SJSA1 (cell line): ENCODE results near the gene DOK3. TPM values are rescaled to one million over a fixed set of nuclear protein-coding genes. Genes with fewer than 3 reads are reported as not detected.
A peak's percentile ranks its signal among the peaks of the same experiment; 100 is the strongest.
"Not testable (repeated sequence)": the region's sequence is repeated elsewhere in the genome, so short reads cannot be mapped to it uniquely, and the experiment has no call there.

Source experiments
- DNase-seq, 2 experiments: peaks; one replicate each; pipeline ENCODE4 v3.0.0-alpha.2; 2015 to 2020; ENCODE audit warnings: low spot score in 2 of 2, low read depth in 1 of 2
- H3K27ac ChIP-seq: fragments of 250-450 bp; sonication (Bioruptor Pico); 2 replicates; pipeline ENCODE4 v1.5.1; 2020; ENCODE audit warnings: mild to moderate bottlenecking, moderate library complexity
- H3K27me3 ChIP-seq: fragments of 250-450 bp; sonication (Bioruptor Pico); replicated peaks from 2 replicates; pipeline ENCODE4 v1.5.1; 2020; ENCODE audit warnings: mild to moderate bottlenecking, moderate library complexity
- H3K36me3 ChIP-seq: fragments of 250-450 bp; sonication (Bioruptor Pico); 2 replicates; pipeline ENCODE4 v1.5.1; 2020; ENCODE audit warnings: mild to moderate bottlenecking
- H3K4me1 ChIP-seq: fragments of 250-450 bp; sonication (Bioruptor Pico); replicated peaks from 2 replicates; pipeline ENCODE4 v1.6.1; 2021; ENCODE audit warnings: mild to moderate bottlenecking
- H3K4me3 ChIP-seq: fragments of 250-450 bp; sonication (Bioruptor Pico); 2 replicates; pipeline ENCODE4 v1.5.1; 2020; ENCODE audit warnings: mild to moderate bottlenecking
- H3K9me3 ChIP-seq: fragments of 250-450 bp; sonication (Bioruptor Pico); replicated peaks from 2 replicates; pipeline ENCODE4 v1.5.1; 2020; ENCODE audit warnings: mild to moderate bottlenecking
- total RNA-seq: library from RNA; depleted of rRNA; stranded (reverse); fragments of >200 nt; shearing (Covaris generic); gene quantifications from 2 replicates; pipeline ENCODE4 v1.2.3, GENCODE V29; 2014

The DOK3 gene
- total RNA-seq, 1 experiment from 2014 or later: 1.8 TPM

GRCh38 chr5:177494346-177495195 is 15.1 kb downstream of the DOK3 start:
- H3K36me3 ChIP-seq: peaks cover 73% of the 10 kb centered on the region
- peaks cover 38% of the 10 kb centered on the region for H3K4me1 ChIP-seq
- peak; percentile 96 to 98 for DNase-seq
- no peaks in the 10 kb centered on the region for H3K9me3 ChIP-seq
- H3K4me3 ChIP-seq: 0 out of 2 replicates have a peak overlapping the region, but pooled peaks have one; percentile 68
- H3K27me3 ChIP-seq: no peaks in the 10 kb centered on the region
- H3K27ac ChIP-seq: peak overlapping the region; percentile 40

- DNase-seq: no peak
- Histone ChIP-seq H3K4me3 (no peak overlapping the region), H3K9me3 (no peaks in the 10 kb centered on the region), H3K27ac (peak overlapping the region; percentile 40), H3K36me3 (peaks cover 80% of the 10 kb centered on the region), H3K27me3 (no peaks in the 10 kb centered on the region), H3K4me1 (peaks cover 38% of the 10 kb centered on the region)
Observed at GRCh38 chr5:177493795-177494345, 15.8 kb downstream of the DOK3 start.

GRCh38 chr5:177492841-177493240 is 16.8 kb downstream of the DOK3 start:
- H3K27me3 ChIP-seq: no peaks in the 10 kb centered on the region
- H3K36me3 ChIP-seq: peaks cover 90% of the 10 kb centered on the region
- no peak overlapping the region for H3K27ac ChIP-seq
- no peaks in the 10 kb centered on the region for H3K9me3 ChIP-seq
- DNase-seq: no peak
- H3K4me1 ChIP-seq: peaks cover 34% of the 10 kb centered on the region
- H3K4me3 ChIP-seq: no peak overlapping the region

GRCh38 chr5:177491983-177492746 is 17.5 kb downstream of the DOK3 start:
- H3K36me3 ChIP-seq: peaks cover 94% of the 10 kb centered on the region

DNA sequence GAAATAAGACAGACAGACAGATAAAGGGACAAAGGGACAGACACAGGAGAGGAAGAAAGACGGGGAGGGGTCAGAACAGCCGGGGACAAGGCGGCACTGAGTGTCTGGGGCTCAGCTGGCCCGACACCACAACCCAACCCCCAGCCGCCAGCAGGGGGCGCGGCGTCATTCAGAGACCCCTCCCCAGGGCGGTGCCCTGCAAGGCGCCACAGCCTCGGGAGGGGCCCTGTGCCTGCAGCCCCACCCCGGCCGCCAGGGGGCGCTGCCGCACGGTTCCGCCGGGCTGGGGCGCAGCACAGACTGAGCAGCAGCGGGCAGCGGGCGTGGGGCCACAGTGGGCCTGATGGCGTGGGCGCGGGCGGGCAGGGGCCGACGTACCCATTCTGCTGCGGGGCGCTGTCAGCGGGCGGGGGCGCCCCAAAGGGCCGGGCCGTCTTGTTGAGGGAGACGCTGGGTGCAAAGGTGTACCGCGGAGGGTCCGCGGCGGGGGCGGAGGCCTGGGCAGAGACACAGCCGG is 18.1 kb downstream of the DOK3 start:
- Histone ChIP-seq H3K27me3 (no peaks in the 10 kb centered on the region), H3K4me1 (peaks cover 30% of the 10 kb centered on the region), H3K36me3 (peaks cover 97% of the 10 kb centered on the region), H3K9me3 (no peaks in the 10 kb centered on the region), H3K4me3 (no peak overlapping the region), H3K27ac (no peak overlapping the region)
- DNase-seq: no peak

More at GRCh38 chr5:177491983-177492746, 17.5 kb downstream of the DOK3 start:
- no peak overlapping the region for H3K27ac ChIP-seq
- H3K4me3 ChIP-seq: no peak overlapping the region
- H3K27me3 ChIP-seq: no peaks in the 10 kb centered on the region
- no peak for DNase-seq
- H3K4me1 ChIP-seq: peaks cover 32% of the 10 kb centered on the region
- H3K9me3 ChIP-seq: no peaks in the 10 kb centered on the region

- H3K27ac ChIP-seq: no peak overlapping the region
- no peaks in the 10 kb centered on the region for H3K27me3 ChIP-seq
- DNase-seq: no peak
- H3K9me3 ChIP-seq: no peaks in the 10 kb centered on the region
- peaks cover 97% of the 10 kb centered on the region for H3K36me3 ChIP-seq
- H3K4me1 ChIP-seq: peaks cover 25% of the 10 kb centered on the region
- H3K4me3 ChIP-seq: no peak overlapping the region
Observed at GRCh38 chr5:177490992-177491391, 18.6 kb downstream of the DOK3 start.

DNA sequence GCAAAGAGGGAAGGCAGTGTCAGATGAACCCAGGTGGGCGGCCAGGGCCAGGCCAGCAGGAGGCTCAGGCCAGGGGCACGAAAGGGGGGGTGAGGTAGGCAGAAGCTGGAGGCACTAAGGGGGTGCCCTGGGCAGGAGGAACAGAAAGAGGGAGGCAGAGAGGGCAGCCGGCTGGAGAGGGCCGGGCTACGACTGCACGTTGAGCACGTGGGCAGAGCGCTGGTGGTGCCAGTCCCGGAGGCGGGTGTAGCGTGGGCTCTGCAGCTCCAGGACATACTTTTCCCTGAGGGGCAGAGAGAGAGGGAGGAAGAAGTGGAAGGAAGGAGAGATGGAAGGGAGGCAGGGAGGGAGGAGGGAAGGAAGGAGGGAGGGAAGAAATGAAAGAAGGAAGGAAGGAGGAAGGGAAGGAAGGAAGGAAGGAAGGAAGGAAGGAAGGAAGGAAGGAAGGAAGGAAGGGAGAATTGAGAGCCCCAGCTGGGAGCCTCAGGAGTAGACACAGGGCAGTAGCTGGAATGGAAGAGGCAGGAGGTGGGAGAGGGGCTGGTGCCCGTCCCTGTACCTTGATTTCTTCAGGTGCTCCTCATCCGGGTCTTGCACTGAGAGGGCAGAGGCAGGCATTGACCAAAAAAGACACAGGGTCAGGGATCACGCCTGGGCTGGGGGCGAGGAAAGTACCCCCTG is 19.2 kb downstream of the DOK3 start:
- peaks cover 20% of the 10 kb centered on the region for H3K4me1 ChIP-seq
- no peaks in the 10 kb centered on the region for H3K27me3 ChIP-seq
- H3K27ac ChIP-seq: no peak overlapping the region
- H3K36me3 ChIP-seq: peaks cover 97% of the 10 kb centered on the region
- no peaks in the 10 kb centered on the region for H3K9me3 ChIP-seq
- DNase-seq: no peak
- H3K4me3 ChIP-seq: no peak overlapping the region

GRCh38 chr5:177489119-177489716 is 20.4 kb downstream of the DOK3 start:
- Histone ChIP-seq H3K27ac (no peak overlapping the region), H3K36me3 (peaks cover 99% of the 10 kb centered on the region), H3K4me3 (no peak overlapping the region), H3K9me3 (0 out of 2 replicates have a peak, but pooled peaks cover 2% of the 10 kb centered on the region), H3K4me1 (peaks cover 14% of the 10 kb centered on the region), H3K27me3 (no peaks in the 10 kb centered on the region)
- DNase-seq: no peak

- H3K36me3 ChIP-seq: peaks cover 99% of the 10 kb centered on the region
- H3K4me1 ChIP-seq: peaks cover 7% of the 10 kb centered on the region; the same call in 1 of the 2 replicates
Observed at GRCh38 chr5:177487975-177488374, 21.7 kb downstream of the DOK3 start.

DNA sequence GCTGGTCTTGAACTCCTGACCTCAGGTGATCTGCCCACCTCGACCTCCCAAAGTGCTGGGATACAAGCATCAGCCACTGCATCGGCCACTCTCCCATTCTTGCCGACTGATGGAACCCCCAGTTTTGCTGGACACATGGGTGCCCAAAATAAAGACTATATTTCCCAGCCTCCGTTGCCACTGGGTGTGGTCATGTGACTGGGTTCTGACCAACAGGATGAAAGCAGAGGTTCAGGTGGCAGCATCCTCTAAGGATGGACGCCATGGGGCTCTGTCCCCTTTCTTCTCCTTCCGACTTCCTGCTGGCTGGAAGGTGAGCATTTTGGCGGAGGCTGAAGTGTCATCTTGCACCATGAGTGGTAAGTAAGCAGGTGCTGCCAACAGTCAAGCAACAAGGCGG is 22.5 kb downstream of the DOK3 start:
- Histone ChIP-seq H3K27ac (no peak overlapping the region), H3K4me3 (no peak overlapping the region), H3K4me1 (peaks cover 7% of the 10 kb centered on the region; the same call in 1 of the 2 replicates), H3K9me3 (0 out of 2 replicates have a peak, but pooled peaks cover 3% of the 10 kb centered on the region), H3K36me3 (peaks cover 97% of the 10 kb centered on the region), H3K27me3 (no peaks in the 10 kb centered on the region)
- DNase-seq: no peak

More at GRCh38 chr5:177487975-177488374, 21.7 kb downstream of the DOK3 start:
- H3K4me3 ChIP-seq: no peak overlapping the region
- H3K27ac ChIP-seq: no peak overlapping the region
- no peak for DNase-seq
- no peaks in the 10 kb centered on the region for H3K27me3 ChIP-seq
- H3K9me3 ChIP-seq: 0 out of 2 replicates have a peak, but pooled peaks cover 3% of the 10 kb centered on the region

DNA sequence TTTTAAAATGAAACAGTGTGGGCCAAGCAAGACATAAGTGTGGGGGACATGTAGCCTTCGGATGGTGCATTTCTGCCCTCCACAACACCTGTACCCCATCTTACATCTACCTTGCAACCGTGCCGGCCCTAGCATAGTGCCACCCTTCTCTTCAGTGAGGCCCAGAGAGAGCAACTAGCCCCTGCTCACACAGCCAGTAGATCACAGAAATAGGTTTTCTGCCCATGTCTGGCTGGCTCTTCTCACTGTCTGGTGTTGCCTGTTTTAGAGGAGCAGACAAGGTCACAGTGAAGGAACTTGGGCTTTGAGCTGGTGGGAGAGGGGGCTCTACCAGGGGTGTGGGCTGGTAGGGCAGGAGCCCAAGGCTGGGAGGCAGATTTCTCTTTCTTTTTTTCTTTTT is 23.4 kb downstream of the DOK3 start:
- H3K36me3 ChIP-seq: peaks cover 98% of the 10 kb centered on the region

GRCh38 chr5:177485753-177486152 is 23.9 kb downstream of the DOK3 start:
- H3K27ac ChIP-seq, H3K9me3 ChIP-seq, H3K4me3 ChIP-seq, DNase-seq, H3K27me3 ChIP-seq: not testable (repeated sequence)
- peaks cover 17% of the 10 kb centered on the region for H3K4me1 ChIP-seq
- peaks cover 97% of the 10 kb centered on the region for H3K36me3 ChIP-seq

More for the DNA sequence above, 23.4 kb downstream of the DOK3 start:
- 0 out of 2 replicates have a peak, but pooled peaks cover 3% of the 10 kb centered on the region for H3K9me3 ChIP-seq
- no peak overlapping the region for H3K4me3 ChIP-seq
- no peaks in the 10 kb centered on the region for H3K27me3 ChIP-seq
- H3K27ac ChIP-seq: no peak overlapping the region
- H3K4me1 ChIP-seq: peaks cover 14% of the 10 kb centered on the region
- no peak for DNase-seq
